AG08396 (cell line): Measurements from ENCODE around the gene PTPRN2.
"Not testable (repeated sequence)": the region's sequence is repeated elsewhere in the genome, so short reads cannot be mapped to it uniquely, and the experiment has no call there.

Source experiments
- DNase-seq: peaks from one replicate; pipeline ENCODE4 v3.0.0; 2012; ENCODE audit warnings: low spot score, mixed read lengths

Gene PTPRN2

DNA sequence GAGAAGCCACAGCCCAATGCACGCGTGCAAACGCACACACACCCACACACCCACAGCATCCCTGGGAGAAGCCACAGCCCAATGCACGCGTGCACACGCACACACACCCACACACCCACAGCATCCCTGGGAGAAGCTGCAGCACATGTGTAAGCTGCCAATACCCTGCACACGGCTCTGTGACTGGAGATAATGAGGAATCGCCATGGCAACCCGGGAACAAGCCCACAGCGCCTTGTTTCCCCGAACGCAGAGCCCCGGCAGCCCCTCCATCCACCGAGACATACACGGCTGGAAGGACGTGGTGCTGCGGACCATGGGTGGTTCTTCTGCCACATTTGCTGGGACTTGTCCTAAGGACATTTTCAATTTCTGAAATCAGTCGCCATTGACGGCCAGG lies 221.3 kb downstream of the PTPRN2 start:
- DNase-seq: no peak

- no peak for DNase-seq
Observed at GRCh38 chr7:158365267-158365666, 222.4 kb downstream of the PTPRN2 start.

DNA sequence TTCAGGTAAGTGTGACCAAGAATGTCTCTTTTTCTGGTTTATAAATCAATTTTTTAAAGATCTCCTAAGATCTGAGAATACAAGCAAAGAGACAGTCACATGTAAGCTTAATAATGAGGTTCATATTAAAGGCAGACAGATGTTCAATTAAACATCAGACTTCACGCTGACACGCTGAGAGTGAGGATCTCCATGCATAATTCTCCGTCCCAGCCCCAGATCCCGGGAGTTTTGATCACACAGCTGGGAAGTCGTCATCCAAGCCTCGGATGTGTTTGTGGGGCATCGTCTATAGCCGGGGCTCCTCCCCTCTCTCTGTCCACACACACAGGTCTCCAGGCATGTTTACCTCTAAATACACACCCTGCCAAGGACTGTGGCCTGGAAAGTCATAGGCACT lies 223.2 kb downstream of the PTPRN2 start:
- no peak for DNase-seq

GRCh38 chr7:158362912-158363905 lies 224.4 kb downstream of the PTPRN2 start:
- no peak for DNase-seq

DNA sequence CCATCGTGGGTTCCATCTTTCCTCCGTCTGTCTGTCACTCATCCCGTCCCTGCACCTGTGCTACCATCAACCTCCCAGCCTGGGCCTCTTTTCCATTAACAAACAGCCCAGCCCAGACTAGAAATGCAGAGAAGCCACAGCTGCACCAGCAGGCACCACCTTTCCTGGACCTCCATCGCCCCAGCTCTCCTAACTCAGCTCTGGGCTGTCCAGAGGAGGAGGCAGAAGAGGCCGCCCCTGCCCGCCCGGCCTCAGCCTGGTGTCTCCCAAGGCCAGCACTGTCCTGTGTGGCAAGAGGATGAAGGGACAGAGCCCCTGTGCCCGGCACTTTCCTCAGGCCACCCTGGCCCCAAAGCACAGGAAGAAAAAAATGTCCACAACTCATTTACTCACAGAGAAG lies 225.6 kb downstream of the PTPRN2 start:
- no peak for DNase-seq

GRCh38 chr7:158361326-158361946 lies 226.2 kb downstream of the PTPRN2 start:
- DNase-seq: no peak

DNA sequence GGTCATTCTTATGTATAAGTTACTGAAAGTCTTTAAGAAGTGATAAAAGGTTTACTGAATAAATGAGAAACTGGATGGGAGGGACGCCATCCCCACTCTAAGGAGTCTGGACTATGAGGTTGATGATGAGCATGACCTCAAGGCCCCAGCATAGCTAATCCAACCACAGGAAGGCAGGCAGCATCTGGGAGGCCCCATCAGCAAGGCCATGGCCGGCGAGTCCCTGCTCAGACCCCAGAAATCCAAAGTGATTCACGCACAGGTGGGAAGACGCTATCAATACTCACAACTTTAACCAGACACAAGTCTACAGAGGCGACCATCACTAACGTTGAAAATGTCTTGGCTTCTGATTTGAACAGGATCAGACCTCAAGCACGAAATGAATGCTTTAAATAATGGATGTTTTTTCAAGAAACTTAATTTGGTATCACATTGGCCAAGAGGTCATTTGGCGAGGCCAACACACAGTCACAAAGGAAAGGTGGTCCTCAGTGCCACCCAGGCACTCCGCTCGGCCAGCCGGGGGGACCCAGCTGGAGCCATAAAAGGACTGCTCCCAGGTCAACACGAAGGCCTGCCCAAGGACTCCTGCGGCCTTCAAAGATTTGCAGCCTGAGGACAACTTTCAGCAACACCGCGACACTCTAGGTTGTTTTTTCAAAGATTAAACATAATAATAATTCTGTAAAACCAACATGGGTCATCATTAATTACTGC lies 228.5 kb downstream of the PTPRN2 start:
- no peak for DNase-seq

DNA sequence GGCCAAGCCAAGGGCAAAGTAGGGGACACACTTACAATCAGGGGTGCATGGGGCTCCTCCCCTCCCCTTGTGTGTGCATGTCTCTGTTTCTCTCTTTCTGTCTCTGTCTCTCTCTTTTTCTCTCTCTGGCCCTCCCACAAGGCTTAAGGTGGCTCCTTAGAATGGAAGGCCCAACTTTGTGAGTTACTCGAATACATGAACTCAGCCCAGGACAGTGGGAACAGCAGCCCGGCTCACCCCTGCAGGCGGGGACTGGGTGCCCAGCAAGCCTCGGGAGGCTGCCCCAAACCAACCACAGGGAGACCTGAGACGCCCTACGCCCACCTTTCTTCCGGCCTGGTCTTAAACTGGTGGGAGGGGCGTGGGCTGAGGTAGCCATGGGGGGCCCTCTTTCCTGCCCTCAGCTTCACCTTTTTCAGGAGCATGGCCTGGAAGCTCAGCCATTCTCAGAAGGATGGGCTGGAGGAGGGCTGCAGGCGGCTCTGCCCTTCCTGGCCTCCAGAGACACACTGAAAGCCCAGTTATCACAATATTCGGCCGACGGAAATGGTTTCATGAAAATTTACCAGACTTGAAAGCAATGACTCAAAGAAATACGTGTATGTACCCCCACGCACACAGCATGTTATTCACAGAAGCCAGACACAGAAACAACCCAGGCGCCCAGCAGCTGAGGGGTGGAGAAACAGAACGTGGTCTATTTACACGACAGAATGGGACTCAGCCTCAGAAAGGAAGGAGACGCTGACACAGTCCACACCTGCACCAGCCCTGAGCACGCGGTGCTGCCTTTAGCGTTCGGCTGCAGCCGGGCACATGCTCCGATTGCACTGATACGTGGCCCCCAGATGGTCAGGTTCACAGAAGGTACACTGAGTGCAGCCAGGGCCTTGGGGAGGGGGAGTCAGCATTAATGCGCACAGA lies 229.5 kb downstream of the PTPRN2 start:
- no peak for DNase-seq

DNA sequence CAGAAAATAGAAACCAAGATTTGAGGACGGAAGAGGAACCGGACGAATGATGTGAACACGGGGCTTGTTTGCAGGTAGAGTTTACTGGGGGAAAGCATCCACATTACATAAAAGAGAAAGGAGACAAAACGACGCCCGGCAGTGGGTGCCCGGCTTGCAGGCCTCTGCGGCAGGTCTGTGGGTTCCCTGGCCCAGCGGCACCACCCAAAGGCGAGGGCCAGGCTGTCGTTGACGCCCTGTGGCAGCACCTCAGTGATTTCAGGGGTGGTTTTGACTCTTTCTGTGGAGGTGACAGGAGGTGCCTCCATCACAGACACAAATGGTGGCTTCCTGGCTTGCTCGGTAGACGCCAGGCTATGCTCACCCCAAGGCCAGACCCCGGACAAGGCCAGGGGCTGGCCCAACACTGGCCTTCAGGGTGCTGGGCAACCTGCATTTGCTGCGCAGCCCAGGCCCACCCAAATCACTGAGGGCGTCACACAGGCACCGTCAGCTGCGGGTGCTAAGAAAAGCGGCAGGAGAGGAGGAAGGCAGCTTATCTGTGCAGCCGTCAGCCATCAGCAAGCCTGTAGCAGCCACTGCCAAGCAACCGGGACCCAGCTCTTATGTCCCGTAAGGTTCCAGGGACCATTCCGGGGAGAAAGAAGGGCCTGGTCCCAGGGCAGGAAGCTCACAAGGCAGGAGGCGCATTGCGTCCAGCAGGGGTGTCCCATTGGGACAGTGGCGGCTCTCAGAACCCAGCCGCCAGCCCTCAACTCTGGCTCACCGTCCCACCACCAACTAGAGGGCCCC lies 230.3 kb downstream of the PTPRN2 start:
- DNase-seq: no peak

DNA sequence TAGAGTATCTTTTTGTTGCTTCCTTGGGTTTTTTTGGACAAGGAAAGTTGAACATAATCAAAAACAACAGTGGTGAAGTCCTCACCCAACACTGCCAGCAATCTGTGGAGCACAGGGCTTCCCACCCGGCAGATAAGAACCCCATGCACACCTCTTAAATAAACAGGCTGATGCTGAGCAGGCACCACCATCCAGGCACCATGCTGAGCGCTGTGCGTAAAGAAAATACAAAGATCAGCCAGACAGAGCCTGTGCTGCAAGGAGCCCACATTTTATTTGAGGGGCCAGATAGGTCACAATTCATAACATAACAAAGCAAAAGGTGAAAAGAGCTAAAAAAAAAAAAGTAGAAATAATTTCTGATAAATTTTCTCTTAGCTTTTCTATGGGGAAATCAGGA lies 231.2 kb downstream of the PTPRN2 start:
- DNase-seq: no peak

DNA sequence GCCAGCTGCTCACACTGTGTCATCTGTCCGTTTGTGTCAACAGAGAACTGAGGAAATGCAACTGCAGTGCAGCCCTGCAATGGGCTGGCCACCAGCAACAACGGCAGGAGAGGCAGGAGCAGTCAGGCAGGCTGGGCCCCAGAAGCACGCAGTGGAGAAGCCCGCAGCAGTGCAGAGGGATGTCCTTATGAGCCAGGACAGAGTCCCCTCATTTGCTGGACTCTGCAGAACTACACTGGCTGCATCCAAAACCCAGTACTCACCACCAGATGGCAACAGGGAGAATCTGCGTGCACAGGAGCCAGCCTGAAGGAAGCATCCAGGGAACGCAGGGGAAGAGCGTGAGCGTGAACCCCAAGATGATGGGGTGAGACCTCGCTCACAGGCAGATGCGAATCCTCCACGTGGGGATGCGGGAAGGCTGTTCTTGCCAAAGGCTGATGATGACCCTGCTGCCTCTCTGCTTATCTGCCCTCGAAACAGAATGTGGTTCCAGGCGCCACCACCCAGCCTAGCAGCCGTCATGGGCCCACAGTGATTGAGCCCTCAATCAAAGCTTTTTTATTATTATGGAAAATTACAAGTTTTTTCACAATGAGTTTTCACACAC lies 232.1 kb downstream of the PTPRN2 start:
- DNase-seq: no peak

GRCh38 chr7:158354861-158355260 lies 232.8 kb downstream of the PTPRN2 start:
- no peak for DNase-seq

DNA sequence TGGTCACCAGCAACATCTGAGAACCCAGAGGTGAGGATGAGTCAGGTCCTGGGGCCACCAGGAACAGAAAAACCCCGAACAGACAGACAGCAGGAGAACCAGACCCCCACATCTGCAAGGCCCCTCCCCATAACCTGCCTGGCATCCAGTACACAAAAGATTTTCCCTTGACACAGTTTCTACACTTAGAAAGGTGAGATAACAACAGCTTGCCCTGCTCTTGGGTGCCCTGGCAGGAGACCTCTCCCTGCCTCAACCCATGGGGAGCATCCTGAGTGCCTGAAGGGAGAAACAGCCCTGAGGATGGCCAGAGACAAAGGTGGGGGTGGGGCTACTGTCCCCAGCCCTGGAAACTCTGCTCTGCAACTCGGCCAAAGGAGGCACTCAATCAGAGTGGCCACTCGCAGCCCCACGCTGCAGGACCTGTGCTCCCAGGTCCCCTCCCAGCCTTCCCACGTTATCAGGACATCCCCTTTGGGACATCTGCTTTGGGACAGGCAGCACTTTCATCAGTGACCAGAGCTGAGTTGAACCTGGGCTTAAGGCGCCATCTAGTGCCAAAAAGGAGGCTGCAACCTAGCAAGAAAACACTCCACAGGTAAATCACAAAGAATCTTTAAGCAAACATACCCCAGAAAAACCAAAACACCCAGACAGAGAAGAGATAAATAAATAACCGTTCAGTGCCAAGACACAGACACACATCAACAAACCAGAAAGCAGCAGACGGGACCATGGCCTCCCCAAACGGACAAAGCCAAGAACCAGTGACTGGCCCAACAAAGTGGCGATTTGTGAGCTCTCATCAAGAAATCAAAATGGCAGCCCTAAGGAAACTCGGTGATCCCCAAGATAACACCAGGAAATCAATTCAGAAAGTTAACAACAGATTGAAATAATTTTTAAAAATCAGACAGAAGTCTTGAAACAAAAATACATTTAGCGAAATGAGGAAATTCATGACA lies 233.7 kb downstream of the PTPRN2 start:
- no peak for DNase-seq

GRCh38 chr7:158351899-158352729 lies 235.5 kb downstream of the PTPRN2 start:
- not testable (repeated sequence) for DNase-seq

- DNase-seq: no peak
Observed at GRCh38 chr7:158351481-158351880, 236.1 kb downstream of the PTPRN2 start.

GRCh38 chr7:158351051-158351450 lies 236.6 kb downstream of the PTPRN2 start:
- no peak for DNase-seq

GRCh38 chr7:158350166-158350900 lies 237.3 kb downstream of the PTPRN2 start:
- no peak for DNase-seq

GRCh38 chr7:158348446-158348845 lies 239.2 kb downstream of the PTPRN2 start:
- DNase-seq: no peak
